ENCODE data around the gene TDRKH. TPM values are rescaled to one million over a fixed set of nuclear protein-coding genes. Genes with fewer than 3 reads are reported as not detected.
"Not testable (repeated sequence)": the region's sequence is repeated elsewhere in the genome, so short reads cannot be mapped to it uniquely, and the experiment has no call there.

The TDRKH gene
- total RNA-seq, 1 donor from 2014 or later, result 5.5 TPM

DNA sequence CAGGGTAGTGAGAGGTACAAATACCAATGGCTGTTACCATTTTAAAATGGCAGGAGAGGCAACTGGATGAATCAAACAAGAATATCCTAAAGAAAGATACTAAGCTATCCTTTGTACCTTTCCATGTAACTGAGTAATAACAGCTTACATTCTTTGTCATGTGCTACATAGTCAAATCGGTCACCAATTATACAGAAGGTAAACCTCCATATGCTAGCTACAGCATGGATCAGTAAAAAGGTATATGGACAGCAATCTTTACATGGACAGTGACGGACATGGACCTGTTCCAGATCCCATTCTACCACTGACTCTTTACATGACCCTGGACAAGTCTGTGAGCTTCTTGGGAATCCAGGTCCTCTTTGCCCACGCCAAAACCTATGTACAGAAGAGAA, 13.6 kb downstream of the TDRKH start:
- intact Hi-C loops (cut with micrococcal nuclease), result no loop called here
- ATAC-seq, result no peak
- DNase-seq, result no peak

- no peak for DNase-seq
- intact Hi-C loops (cut with micrococcal nuclease), result no loop called here
- ATAC-seq, result no peak
These were observed 14.2 kb downstream of the TDRKH start for GRCh38 chr1:151775894-151776664.

DNA sequence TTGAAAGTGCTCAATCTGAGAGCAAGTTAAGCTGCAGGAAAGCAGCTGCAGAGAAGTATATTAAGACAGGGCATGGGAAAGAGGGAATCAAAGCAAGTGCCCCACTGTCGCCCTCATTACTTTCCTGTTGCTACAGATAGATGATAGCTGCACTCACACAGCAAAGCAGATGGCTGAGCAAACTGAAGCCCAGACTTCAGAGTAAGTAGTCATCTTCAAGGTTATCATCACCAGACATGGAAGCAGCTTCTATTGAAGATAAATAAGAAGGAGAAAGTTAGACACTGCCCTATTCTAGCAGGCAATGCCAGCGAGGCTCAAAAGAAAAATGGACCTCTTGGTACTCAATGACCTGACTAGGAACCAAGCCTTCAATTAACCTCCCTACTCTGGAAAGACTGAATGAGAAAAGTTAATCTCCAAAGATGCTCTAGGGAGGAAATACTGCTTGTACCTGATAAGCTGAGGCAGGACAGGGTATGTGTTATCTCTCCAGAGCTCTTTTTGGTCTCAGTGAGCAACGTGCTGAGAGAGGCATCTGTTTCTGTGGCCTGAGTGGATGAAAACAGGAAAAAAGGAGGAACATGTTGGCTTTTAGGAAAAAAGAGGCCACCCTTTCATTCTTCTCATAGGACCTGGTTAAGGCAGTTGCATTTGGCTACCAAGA, 15.9 kb downstream of the TDRKH start:
- DNase-seq, result no peak
- no peak for ATAC-seq
- intact Hi-C loops (cut with micrococcal nuclease), result no loop called here

- DNase-seq, result no peak
- intact Hi-C loops (cut with micrococcal nuclease), result no loop called here
- ATAC-seq, result no peak
These were observed 16.6 kb downstream of the TDRKH start for GRCh38 chr1:151773702-151774101.

- intact Hi-C loops (cut with micrococcal nuclease); DNase-seq; ATAC-seq: not testable (repeated sequence)
These were observed 21.0 kb downstream of the TDRKH start for GRCh38 chr1:151769270-151769669.

GRCh38 chr1:151768351-151769066, 21.8 kb downstream of the TDRKH start:
- intact Hi-C loops (cut with micrococcal nuclease); ATAC-seq; DNase-seq: not testable (repeated sequence)

- no peak for DNase-seq
- peak; percentile 8 for ATAC-seq
- intact Hi-C loops (cut with micrococcal nuclease), result no loop called here
These were observed 26.3 kb downstream of the TDRKH start for GRCh38 chr1:151763990-151764389.

- intact Hi-C loops (cut with micrococcal nuclease), result no loop called here
- ATAC-seq (peak; percentile 99), DNase-seq (peak; percentile 90)
These were observed 27.1 kb downstream of the TDRKH start, which contains the start of gene MRPL9 for GRCh38 chr1:151762941-151763921. Gene MRPL9, minus strand, starts transcription at chr1:151763496. Its CDS starts 17 bp downstream, at chr1:151763479.

GRCh38 chr1:151760597-151761385, 29.5 kb downstream of the TDRKH start:
- no peak for DNase-seq
- intact Hi-C loops (cut with micrococcal nuclease), result no loop called here
- no peak for ATAC-seq

DNA sequence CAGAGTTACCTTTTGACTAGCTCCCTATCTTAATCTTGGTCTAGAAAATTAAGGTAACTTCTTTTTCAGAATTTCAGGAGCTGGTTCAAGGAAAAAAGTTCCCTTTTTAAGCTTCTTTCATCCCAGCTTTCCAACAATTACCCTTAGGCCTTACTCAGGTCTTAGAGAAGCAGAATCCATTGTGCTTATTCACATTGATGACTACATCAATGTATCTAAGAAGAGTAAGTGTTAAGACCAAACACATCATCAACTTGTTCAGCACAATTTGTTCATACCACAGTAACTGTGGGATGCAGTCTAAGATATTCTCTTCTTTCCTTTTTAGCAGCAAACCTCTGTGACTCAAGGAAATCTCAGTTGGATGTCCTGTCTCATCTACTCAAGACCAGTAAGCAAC, 31.1 kb downstream of the TDRKH start:
- ATAC-seq, result no peak
- intact Hi-C loops (cut with micrococcal nuclease), result no loop called here

GRCh38 chr1:151756291-151756690, 34.0 kb downstream of the TDRKH start:
- intact Hi-C loops (cut with micrococcal nuclease), result no loop called here
- no peak for DNase-seq

More for the DNA sequence above, 31.1 kb downstream of the TDRKH start:
- no peak for DNase-seq

GRCh38 chr1:151741516-151741915, 48.8 kb downstream of the TDRKH start:
- intact Hi-C loops (cut with micrococcal nuclease), result no loop called here
- no peak for ATAC-seq
- DNase-seq, result no peak

More at GRCh38 chr1:151756291-151756690, 34.0 kb downstream of the TDRKH start:
- no peak for ATAC-seq

DNA sequence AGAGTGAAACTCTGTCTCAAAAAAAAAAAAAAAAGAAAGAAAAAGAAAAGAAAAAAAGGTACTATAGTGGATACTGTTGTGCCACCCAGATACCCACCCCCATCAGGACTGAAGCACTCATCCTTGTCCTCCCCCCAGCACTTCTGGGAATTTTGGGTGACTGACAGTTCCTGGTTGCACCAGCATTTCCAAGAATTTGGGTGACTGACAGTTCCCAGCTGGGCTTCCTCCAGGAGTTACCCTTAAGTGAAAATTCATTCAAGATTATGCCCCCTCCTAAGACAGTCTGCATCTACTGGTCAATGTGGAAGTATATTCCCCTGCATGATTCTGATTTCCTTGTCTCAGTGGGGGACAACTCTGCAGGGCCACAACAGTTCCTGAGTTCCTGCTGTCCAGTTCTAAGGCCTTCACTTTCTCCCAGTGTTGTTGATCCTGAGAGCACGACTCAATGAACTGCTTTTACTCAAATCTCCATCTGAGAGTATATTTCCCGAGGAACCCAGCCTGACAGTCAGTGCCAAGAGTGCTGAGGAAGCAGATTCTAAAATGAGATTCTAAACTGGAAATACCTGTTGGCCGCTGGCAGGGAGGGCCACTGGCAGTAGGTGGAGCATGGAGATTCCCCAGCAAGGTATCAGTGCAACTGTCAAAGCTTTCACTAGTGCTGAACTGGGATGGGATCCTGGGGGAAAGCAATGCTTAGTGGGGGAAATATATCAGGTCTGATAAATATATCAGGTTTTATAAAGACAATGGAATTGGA, 50.5 kb downstream of the TDRKH start:
- ATAC-seq (no peak), DNase-seq (no peak)
- intact Hi-C loops (cut with micrococcal nuclease), result loop anchor here (5.0 to 10.0 kb wide), 3 partner anchors 47 to 205 kb away; no protein-coding TSS in a partner anchor

DNA sequence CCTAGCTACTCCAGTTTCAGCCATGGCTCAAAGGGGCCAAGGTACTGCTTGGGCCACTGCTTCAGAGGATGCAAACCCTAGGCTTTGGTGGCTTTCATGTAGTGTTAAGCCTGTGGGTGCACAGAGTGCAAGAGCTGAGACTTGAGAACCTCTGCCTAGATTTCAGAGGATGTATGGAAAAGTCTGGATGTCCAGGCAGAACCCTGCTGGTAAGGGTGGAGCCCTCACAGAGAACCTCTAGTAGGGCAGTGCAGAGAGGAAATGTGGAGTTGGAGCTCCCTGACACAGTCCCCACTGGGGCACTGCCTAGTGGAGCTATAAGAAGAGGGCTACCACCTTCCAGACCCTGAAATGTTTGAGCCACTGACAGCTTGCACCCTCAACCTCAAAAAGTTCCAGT, 52.8 kb downstream of the TDRKH start:
- no peak for ATAC-seq
- intact Hi-C loops (cut with micrococcal nuclease), result loop anchor here (5.0 to 10.0 kb wide), 3 partner anchors 45 to 203 kb away; no protein-coding TSS in a partner anchor
- DNase-seq, result no peak

GRCh38 chr1:151737026-151737425, 53.3 kb downstream of the TDRKH start:
- intact Hi-C loops (cut with micrococcal nuclease), result loop anchor here (5.0 to 10.0 kb wide), 3 partner anchors 45 to 202 kb away; no protein-coding TSS in a partner anchor
- no peak for DNase-seq
- no peak for ATAC-seq

DNA sequence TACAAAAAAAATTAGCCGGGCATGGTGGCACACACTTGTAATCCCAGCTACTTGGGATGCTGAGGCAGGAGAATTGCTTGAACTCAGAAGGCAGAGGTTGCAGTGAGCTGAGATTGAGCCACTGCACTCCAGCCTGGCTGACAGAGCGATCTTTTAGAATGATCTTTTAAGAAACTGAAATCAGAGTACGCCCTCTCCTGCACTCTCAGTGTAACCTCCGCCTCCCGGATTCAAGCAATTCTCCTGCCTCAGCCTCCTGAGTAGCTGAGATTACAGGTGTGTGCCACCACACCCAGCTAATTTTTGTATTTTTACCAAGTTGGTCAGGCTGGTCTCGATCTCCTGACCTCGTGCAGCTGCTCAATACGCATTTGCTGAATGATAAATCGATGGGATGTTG, 56.3 kb downstream of the TDRKH start:
- intact Hi-C loops (cut with micrococcal nuclease), result loop anchor here (10.0 kb wide), 2 partner anchors 139 to 199 kb away; no protein-coding TSS in a partner anchor
- not testable (repeated sequence) for ATAC-seq

GRCh38 chr1:151733126-151733525, 57.2 kb downstream of the TDRKH start:
- no peak for ATAC-seq
- no peak for DNase-seq
- intact Hi-C loops (cut with micrococcal nuclease), result loop anchor here (10.0 kb wide), 2 partner anchors 138 to 198 kb away; no protein-coding TSS in a partner anchor

More for the DNA sequence above, 56.3 kb downstream of the TDRKH start:
- DNase-seq, result not testable (repeated sequence)

Data from left ventricle myocardium superior (tissue), 1 donor.